Thyroid gland (tissue), 4 donors: ENCODE measurements around the gene KCTD10.

ENCODE experiments used
- CTCF ChIP-seq, 6 experiments: fragments of 200-600 bp in 3 of 6; fragments of 450-650 bp in 3 of 6; sonication (generic) in 3 of 6; IDR thresholded peaks; one replicate each; pipeline ENCODE4 v1.5.1; 2016 to 2019; ENCODE audit warnings: antibody characterized with exemption in 6 of 6, mild to moderate bottlenecking in 2 of 6, inconsistent platforms in 1 of 6, moderate library complexity in 1 of 6
- POLR2A ChIP-seq, 2 donors: fragments of 450-650 bp; IDR thresholded peaks; one replicate each; pipeline ENCODE4 v1.6.1; 2017; ENCODE audit warnings: antibody characterized with exemption in 2 of 2, mild to moderate bottlenecking in 2 of 2, moderate library complexity in 1 of 2

- TF ChIP-seq CTCF (IDR thresholded peaks at IDR 0.05) (no peak), POLR2A (IDR thresholded peaks at IDR 0.05) (no peak)
Measured at GRCh38 chr12:109452489-109452888, 24.6 kb downstream of the KCTD10 start.
